DMS79 treated with DMSO at 0.1 percent for 48 hours (cell line): Measurements from ENCODE around the gene PHOX2B.

Experiments
- DNase-seq: peaks from one replicate; lab custom pipeline; 2025; lab: John Stamatoyannopoulos, UW

Gene PHOX2B

GRCh38 chr4:41748571-41749475 is at the start of gene PHOX2B:
Gene PHOX2B (minus strand): TSS chr4:41748725. CDS start chr4:41748610, 115 bp downstream.
- peak; percentile 23 for DNase-seq

GRCh38 chr4:41797260-41797659 is 48.7 kb upstream of the PHOX2B start:
- DNase-seq: no peak

- DNase-seq: no peak
Observed at GRCh38 chr4:41796545-41797210, 48.2 kb upstream of the PHOX2B start.

- DNase-seq: no peak
Observed at GRCh38 chr4:41795796-41796385, 47.4 kb upstream of the PHOX2B start.

GRCh38 chr4:41792166-41792565 is 43.6 kb upstream of the PHOX2B start:
- DNase-seq: no peak

GRCh38 chr4:41791557-41791956 is 43.0 kb upstream of the PHOX2B start:
- DNase-seq: no peak

GRCh38 chr4:41787931-41788330 is 39.4 kb upstream of the PHOX2B start:
- DNase-seq: no peak

- DNase-seq: no peak
Observed at GRCh38 chr4:41785665-41786064, 37.1 kb upstream of the PHOX2B start.

GRCh38 chr4:41784191-41784979 is 35.9 kb upstream of the PHOX2B start:
- DNase-seq: no peak

GRCh38 chr4:41776466-41776865 is 27.9 kb upstream of the PHOX2B start:
- DNase-seq: no peak

- no peak for DNase-seq
Observed at GRCh38 chr4:41763729-41764128, 15.2 kb upstream of the PHOX2B start.

GRCh38 chr4:41758884-41759283 is 10.4 kb upstream of the PHOX2B start:
- no peak for DNase-seq

- DNase-seq: no peak
Observed at GRCh38 chr4:41757521-41758156, 9.1 kb upstream of the PHOX2B start.

- no peak for DNase-seq
Observed at GRCh38 chr4:41753942-41754341, 5.4 kb upstream of the PHOX2B start.

GRCh38 chr4:41752081-41752836 is 3.7 kb upstream of the PHOX2B start:
- DNase-seq: no peak

GRCh38 chr4:41751449-41752061 is 3.0 kb upstream of the PHOX2B start:
- no peak for DNase-seq

- DNase-seq: no peak
Observed at GRCh38 chr4:41750626-41751448, 2.3 kb upstream of the PHOX2B start.

GRCh38 chr4:41750121-41750625 is 1.6 kb upstream of the PHOX2B start:
- peak; percentile 22 for DNase-seq

GRCh38 chr4:41749631-41750039 is 1.1 kb upstream of the PHOX2B start:
- DNase-seq: peak; percentile 22
